GM18867 (cell line): ENCODE results near the gene ZDBF2.
"Not testable (repeated sequence)": the region's sequence is repeated elsewhere in the genome, so short reads cannot be mapped to it uniquely, and the experiment has no call there.

Experiments
- ATAC-seq: cut with Tn5 transposase; IDR thresholded peaks from one replicate; pipeline ENCODE4 v1.9.1; 2021; ENCODE audit warnings: mild to moderate bottlenecking, moderate library complexity; ENCODE audit not compliant: unreplicated experiment

The ZDBF2 gene

DNA sequence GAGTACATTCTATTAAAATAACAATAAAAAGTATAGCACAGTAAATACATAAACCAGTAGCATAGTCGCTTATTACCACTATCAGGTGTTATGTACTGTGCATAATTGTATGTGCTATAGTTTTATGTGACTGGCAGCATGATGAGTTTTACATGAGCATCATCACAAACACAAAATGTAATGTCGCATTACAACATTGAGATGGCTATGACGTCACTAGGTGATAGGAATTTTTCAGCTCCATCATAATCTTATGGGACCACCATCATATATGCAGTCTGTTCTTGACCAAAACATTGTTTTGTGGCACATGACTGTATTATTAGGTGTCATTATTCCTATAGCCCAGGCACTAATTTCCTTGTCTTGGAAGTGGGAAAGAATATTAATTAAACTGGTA lies 48.6 kb downstream of the ZDBF2 start:
- no peak for ATAC-seq

DNA sequence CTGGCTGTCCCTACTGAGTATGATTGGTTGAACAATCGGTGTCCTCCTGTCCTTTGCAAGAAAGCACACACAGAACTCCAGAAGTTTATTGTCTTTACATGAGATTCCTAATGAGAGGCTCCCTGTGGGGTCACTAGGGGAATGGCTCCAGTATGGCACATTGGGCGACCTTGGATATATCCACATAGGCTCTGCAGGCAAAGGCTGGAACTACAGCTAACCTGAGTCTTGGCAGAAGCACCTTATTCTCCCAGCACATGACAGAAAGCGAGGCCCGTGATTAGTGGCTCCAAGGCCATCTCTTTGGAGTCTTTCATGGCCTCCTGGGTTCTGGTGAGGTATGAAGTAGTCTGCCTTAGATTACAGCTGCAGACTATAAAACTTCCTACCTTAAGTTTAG lies 49.0 kb downstream of the ZDBF2 start:
- no peak for ATAC-seq

DNA sequence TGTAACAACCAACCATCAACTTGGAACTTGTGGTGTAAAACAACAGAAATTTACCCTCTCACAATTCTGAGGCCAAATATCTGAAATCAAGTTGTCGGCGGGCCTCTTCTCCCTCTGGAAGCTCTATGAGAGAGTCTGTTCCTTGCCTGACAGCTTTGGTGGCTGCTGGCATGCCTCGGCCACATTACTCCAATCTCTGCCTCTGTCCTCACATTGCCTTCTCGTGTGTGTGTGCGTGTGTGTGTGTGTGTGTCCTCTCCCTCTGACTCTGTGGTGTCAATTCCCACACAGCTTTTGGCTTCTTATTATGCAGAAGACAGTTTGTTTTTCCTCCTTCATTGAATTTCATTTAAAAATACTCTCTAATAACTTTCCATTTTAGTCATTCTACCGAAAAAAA lies 50.4 kb downstream of the ZDBF2 start:
- no peak for ATAC-seq

DNA sequence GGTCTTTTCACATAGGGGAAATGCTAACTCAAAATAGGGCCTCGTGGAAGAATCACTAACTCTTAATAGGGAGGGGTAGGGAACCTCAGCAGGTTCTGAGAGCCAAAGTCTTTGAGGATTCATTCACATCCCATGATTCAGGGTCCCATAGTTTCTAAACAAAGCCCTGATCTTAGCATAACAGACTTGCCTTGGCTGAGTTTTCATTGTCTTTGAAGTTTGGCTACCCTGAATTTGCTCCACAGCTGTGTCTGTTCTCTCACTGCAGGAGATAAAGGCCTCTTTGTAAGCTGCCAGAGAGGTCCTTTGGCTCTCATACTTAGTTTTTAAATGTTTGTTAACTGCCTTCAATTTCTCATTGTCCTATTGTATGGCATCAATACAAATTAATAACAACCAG lies 54.5 kb downstream of the ZDBF2 start:
- ATAC-seq: no peak

DNA sequence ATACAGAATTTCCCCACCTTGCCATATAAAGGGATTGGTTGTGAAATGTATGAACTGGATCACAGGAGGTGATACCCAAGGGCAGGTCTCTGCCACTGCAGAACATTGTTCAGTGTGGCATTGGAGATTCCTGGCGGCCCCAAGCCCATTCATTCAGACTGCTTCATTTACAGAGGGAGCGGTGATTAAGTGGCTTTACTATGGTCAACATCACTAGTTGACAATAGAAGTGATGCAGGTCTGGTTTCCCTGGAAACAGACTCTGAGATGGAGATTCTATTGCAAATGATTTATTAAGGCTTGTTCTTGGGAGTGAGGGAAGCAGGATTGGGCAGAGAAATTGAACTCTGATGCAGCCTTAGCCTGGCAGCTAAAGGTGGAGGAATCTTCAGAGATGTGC lies 62.4 kb downstream of the ZDBF2 start:
- ATAC-seq: no peak

- ATAC-seq: no peak
These were observed 63.5 kb downstream of the ZDBF2 start for GRCh38 chr2:206337956-206338355.

DNA sequence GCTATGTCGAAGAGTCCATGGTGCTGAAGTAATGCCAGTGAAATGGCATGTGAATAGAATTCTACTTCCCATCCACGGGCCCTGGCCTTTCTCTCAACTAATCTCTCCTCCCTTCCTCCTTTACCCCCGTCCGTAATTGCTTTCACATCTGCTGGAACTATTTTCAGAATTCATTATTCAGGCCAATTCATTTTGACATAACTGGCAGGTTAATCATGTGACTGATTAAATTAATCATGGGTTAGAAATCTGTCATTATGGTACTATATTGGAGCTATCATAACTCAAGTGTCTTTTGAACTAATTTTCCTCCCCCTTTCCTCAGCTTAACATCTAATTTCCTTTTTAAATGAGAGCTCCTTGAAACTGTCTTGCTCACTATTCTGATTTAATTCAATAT lies 66.9 kb downstream of the ZDBF2 start:
- ATAC-seq: no peak

GRCh38 chr2:206343144-206343543 lies 68.7 kb downstream of the ZDBF2 start:
- ATAC-seq: no peak

DNA sequence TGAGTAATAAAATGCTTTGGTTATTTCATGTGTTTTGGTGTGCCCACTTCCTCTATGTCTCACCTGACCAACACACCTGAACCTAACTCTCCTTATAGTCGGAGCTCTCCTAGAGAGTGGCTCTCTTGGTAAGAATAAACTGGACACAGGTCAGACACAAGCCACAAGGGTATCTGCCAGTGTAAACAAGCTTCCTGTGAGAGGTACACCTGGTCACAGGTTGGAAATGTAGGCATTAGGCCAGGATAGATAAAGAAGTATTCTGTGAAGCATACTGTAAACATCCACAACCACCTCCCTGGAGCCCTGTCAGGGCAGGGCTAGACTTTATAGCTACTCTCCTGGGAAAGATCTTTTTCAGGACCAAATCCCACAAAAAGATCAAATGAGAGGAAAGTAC lies 69.4 kb downstream of the ZDBF2 start:
- no peak for ATAC-seq

GRCh38 chr2:206345606-206346005 lies 71.1 kb downstream of the ZDBF2 start:
- no peak for ATAC-seq

DNA sequence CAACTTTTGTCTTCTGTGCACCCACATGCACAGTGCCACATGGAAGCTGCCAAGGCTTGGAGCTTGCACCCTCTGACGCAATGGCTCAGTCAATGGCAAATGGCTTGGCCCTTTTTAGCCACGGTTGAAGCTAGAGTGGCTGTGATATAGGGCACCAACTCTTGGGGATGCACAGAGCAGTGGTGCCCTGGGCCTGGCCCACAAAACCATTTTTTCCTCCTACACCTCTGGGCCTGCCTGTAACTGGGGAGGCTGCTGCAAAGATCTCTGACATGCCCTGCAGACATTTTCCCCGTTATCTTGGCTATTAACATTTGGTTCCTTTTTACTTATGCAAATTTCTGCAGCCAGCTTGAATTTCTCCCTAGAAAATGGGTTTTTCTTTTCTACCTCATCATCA lies 74.9 kb downstream of the ZDBF2 start:
- ATAC-seq: no peak

DNA sequence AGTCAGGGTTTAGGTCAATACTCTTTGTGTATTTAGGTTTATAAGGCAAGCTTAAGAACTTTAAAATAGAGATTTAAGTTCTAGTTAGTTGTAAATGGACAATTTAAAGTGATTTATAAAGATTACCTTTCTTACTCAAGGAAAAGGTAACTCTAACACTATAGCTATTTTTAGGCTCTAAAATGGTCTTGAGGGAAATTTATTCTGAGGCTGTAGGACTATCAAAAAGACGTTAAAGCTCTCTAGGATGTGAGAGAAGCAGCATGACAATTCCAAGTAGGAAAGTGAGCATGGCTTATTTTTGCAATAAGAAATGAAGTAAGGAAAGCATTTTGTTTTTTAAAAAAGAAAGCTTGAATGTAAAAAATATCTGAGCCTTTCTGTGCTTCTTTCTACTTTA lies 78.1 kb downstream of the ZDBF2 start:
- no peak for ATAC-seq

- ATAC-seq: peak; percentile 67
These were observed 79.2 kb downstream of the ZDBF2 start for GRCh38 chr2:206353685-206354084.

DNA sequence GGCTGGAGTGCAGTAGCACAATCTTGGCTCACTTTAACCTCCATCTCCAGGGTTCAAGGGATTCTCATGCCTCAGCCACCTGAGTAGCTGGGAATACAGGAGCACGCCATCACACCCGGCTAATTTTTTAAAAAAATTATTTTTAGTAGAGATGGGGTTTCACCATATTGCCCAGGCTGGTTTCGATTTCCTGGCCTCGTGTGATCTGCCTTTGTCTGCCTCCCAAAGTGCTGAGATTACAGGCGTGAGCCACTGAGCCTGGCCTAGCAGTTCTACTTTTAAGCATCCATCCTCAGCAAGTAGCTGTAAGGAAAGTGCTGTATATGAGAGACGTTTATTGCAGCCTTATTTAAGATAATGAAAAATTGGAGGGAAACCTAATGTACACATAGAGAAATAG lies 79.7 kb downstream of the ZDBF2 start:
- ATAC-seq: peak; percentile 74

DNA sequence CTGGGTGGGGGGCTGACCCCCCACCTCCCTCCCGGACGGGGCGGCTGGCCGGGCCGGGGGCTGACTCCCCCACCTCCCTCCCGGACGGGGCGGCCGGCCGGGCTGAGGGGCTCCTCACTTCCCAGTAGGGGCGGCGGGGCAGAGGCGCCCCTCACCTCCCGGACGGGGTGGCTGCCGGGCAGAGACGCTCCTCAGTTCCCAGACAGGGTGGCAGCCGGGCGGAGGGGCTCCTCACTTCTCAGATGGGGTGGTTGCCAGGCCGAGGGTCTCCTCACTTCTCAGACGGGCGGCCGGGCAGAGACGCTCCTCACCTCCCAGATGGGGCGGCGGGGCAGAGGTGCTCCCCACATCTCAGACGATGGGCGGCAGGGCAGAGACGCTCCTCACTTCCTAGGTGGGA lies 82.4 kb downstream of the ZDBF2 start:
- ATAC-seq: not testable (repeated sequence)

DNA sequence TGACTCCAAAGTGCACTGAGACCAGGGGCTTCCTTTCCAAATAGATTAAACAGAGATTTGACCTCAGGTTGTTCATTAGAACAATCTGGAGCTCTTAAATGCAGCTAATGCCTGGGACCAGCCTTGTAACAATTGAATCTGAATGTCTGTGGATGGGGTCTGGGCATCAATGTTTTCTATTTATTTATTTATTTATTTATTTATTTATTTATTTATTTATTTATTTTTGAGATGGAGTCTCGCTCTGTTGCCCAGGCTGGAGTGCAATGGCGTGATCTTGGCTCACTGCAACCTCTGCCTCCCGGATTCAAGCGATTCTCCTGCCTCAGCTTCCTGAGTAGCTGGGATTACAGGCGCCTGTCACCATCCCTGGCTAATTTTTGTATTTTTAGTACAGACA lies 86.4 kb downstream of the ZDBF2 start:
- not testable (repeated sequence) for ATAC-seq

DNA sequence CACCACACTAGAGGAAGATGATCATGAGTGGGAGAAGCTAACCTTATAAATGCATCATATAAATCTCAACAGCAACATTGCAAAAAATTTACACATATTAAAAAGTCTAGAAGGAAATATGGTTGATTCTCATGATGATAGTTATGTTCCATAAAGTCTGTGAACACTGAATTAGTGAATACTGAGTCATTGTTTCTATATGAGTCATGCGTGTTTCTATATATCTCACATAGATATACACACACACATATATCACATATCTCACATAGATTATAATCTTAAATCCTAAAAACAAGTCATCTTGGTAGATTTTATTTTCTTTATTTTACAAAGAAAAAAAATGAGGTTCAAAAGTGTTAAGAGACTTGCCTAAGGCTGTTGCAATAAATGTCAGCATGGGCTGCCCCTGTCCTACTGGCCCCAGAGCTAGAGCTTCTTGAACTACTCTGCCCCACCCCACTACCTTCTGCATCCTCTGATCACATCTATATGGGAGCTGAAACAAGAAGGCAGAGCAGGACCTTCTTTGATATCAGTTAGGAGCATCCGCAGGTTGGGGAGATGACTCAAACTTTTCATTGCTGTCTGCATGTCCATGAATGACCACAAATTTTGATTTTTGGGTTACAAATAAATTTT lies 87.1 kb downstream of the ZDBF2 start:
- ATAC-seq: peak; percentile 91
